HepG2 (cell line): ENCODE data around the gene PIF1. TPM values are rescaled to one million over a fixed set of nuclear protein-coding genes. Genes with fewer than 3 reads are reported as not detected.

Source experiments
- BRD4 ChIP-seq: sonication (generic); formaldehyde crosslinking; IDR thresholded peaks from 2 replicates; pipeline ENCODE4 v1.4.0; 2020; ENCODE audit warnings: missing genetic modification reagents
- CENPX ChIP-seq: sonication (generic); formaldehyde crosslinking; IDR thresholded peaks from 2 replicates; pipeline ENCODE4 v1.9.0; 2021; ENCODE audit warnings: mild to moderate bottlenecking, missing genetic modification reagents, moderate library complexity
- E2F2 ChIP-seq: sonication (generic); formaldehyde crosslinking; IDR thresholded peaks from 2 replicates; pipeline ENCODE4 v1.4.0; 2020; ENCODE audit warnings: missing genetic modification reagents, borderline replicate concordance
- HNF1B ChIP-seq: sonication (generic); formaldehyde crosslinking; IDR thresholded peaks from 2 replicates; pipeline ENCODE4 v1.5.1; 2020; ENCODE audit warnings: mild to moderate bottlenecking, moderate library complexity, missing genetic modification reagents
- MIER3 ChIP-seq: IDR thresholded peaks from 2 replicates; pipeline ENCODE4 v1.6.1; 2016; ENCODE audit warnings: missing compliant biosample characterization, borderline replicate concordance
- MYPOP ChIP-seq: sonication (generic); formaldehyde crosslinking; IDR thresholded peaks from 2 replicates; pipeline ENCODE4 v1.8.1; 2023; ENCODE audit warnings: mild to moderate bottlenecking, moderate library complexity, missing genetic modification reagents
- NCOR1 ChIP-seq: fragments of 200-600 bp; sonication (generic); IDR thresholded peaks from 2 replicates; pipeline ENCODE4 v1.7.0; 2017; ENCODE audit warnings: antibody characterized with exemption, low read length, borderline replicate concordance
- NONO ChIP-seq, 2 experiments: fragments of 450-650 bp in 1 of 2; sonication (generic) in 1 of 2; formaldehyde crosslinking in 1 of 2; IDR thresholded peaks in 1 of 2; conservative IDR thresholded peaks in 1 of 2; 2 replicates each; pipeline versions ENCODE4 v1.6.1 to v1.8.0; 2017 to 2022; ENCODE audit warnings: mild to moderate bottlenecking in 1 of 2, missing genetic modification reagents in 1 of 2, moderate library complexity in 1 of 2
- PHF8 ChIP-seq: sonication (generic); formaldehyde crosslinking; IDR thresholded peaks from 2 replicates; pipeline ENCODE4 v1.5.0; 2020; ENCODE audit warnings: missing genetic modification reagents
- YY1 ChIP-seq: IDR thresholded peaks from 2 replicates; pipeline ENCODE4 v1.6.1; 2011; ENCODE audit warnings: low read length, low read depth, moderate library complexity, mild to moderate bottlenecking; ENCODE audit not compliant: insufficient read depth, insufficient replicate concordance
- ZC3H13 ChIP-seq: sonication (generic); formaldehyde crosslinking; IDR thresholded peaks from 2 replicates; pipeline ENCODE4 v1.8.1; 2023; ENCODE audit warnings: mild to moderate bottlenecking, missing genetic modification reagents, moderate library complexity
- ZFP91 ChIP-seq: sonication (generic); formaldehyde crosslinking; IDR thresholded peaks from 2 replicates; pipeline ENCODE4 v1.9.0; 2022; ENCODE audit warnings: missing genetic modification reagents, mild to moderate bottlenecking, borderline replicate concordance
- ZFY ChIP-seq: sonication (generic); formaldehyde crosslinking; IDR thresholded peaks from 2 replicates; pipeline ENCODE4 v1.4.0; 2020; ENCODE audit warnings: missing genetic modification reagents
- ZNF24 ChIP-seq: fragments of 450-650 bp; IDR thresholded peaks from 2 replicates; pipeline ENCODE4 v1.6.1; 2017; ENCODE audit warnings: antibody characterized with exemption, mild to moderate bottlenecking
- ZNF326 ChIP-seq: sonication (generic); formaldehyde crosslinking; IDR thresholded peaks from 2 replicates; pipeline ENCODE4 v1.4.0; 2020; ENCODE audit warnings: missing genetic modification reagents, borderline replicate concordance
- ZNF451 ChIP-seq: sonication (generic); formaldehyde crosslinking; IDR thresholded peaks from 2 replicates; pipeline ENCODE4 v1.5.0; 2020; ENCODE audit warnings: mild to moderate bottlenecking, missing genetic modification reagents
- ZNF678 ChIP-seq: sonication (generic); formaldehyde crosslinking; IDR thresholded peaks from 2 replicates; pipeline ENCODE4 v1.4.0; 2020; ENCODE audit warnings: mild to moderate bottlenecking, missing genetic modification reagents
- polyA plus RNA-seq, 8 experiments: library from polyadenylated mRNA; depleted of rRNA in 3 of 8; stranded (reverse) in 7 of 8; unstranded in 1 of 8; fragments of >200 nt; fragmentation: Illumina TruSeq in 4 of 8; extraction: Trizol in 4 of 8; gene quantifications; 2 replicates each; pipeline versions ENCODE4 v1.2.1 to v1.2.3, GENCODE V29; 2011 to 2016; ENCODE audit warnings: low read depth in 4 of 8, missing spikeins in 1 of 8, mixed read lengths in 1 of 8; ENCODE audit not compliant: insufficient read depth in 1 of 8
- total RNA-seq, 5 experiments: library from RNA; depleted of rRNA; stranded (reverse); fragments of >200 nt; fragmentation: Illumina TruSeq; extraction: Trizol; gene quantifications; 2 replicates each; pipeline ENCODE4 v1.2.3, GENCODE V29; 2016; ENCODE audit warnings: low read depth in 1 of 5
- TF ChIP-seq, protein P1 (sequence below): sonication (generic); formaldehyde crosslinking; IDR thresholded peaks from 2 replicates; pipeline ENCODE4 v1.5.0; 2020; ENCODE audit warnings: mild to moderate bottlenecking, missing genetic modification reagents, moderate library complexity
- TF ChIP-seq, protein P2 (sequence below): sonication (generic); formaldehyde crosslinking; conservative IDR thresholded peaks from 2 replicates; pipeline ENCODE4 v1.4.0; 2020; ENCODE audit warnings: missing genetic modification reagents

The PIF1 gene
- total and polyA plus RNA-seq, 2 of the 13 experiments (the other 11 are each of a cell fraction or from before 2014, with no cell fraction given) = 18.5 to 19.7 TPM

GRCh38 chr15:64816452-64816851 lies 9.0 kb downstream of the PIF1 start (continued):
- TF ChIP-seq, protein P1, sequence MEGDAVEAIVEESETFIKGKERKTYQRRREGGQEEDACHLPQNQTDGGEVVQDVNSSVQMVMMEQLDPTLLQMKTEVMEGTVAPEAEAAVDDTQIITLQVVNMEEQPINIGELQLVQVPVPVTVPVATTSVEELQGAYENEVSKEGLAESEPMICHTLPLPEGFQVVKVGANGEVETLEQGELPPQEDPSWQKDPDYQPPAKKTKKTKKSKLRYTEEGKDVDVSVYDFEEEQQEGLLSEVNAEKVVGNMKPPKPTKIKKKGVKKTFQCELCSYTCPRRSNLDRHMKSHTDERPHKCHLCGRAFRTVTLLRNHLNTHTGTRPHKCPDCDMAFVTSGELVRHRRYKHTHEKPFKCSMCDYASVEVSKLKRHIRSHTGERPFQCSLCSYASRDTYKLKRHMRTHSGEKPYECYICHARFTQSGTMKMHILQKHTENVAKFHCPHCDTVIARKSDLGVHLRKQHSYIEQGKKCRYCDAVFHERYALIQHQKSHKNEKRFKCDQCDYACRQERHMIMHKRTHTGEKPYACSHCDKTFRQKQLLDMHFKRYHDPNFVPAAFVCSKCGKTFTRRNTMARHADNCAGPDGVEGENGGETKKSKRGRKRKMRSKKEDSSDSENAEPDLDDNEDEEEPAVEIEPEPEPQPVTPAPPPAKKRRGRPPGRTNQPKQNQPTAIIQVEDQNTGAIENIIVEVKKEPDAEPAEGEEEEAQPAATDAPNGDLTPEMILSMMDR (CRISPR knock-in tag) = peak; percentile 87
- no peak for TF ChIP-seq NONO (IDR thresholded peaks at IDR 0.05)
- TF ChIP-seq NONO (CRISPR knock-in tag; conservative IDR thresholded peaks at IDR 0.05) = peak; percentile 90
- TF ChIP-seq ZFP91 (CRISPR knock-in tag) = peak; percentile 70; the same call in 1 of the 2 replicates
- TF ChIP-seq BRD4 = 0 out of 2 replicates have a peak, but pooled peaks have one; percentile 38
- peak; percentile 70; the same call in 1 of the 2 replicates for TF ChIP-seq NCOR1
- peak; percentile 87 for TF ChIP-seq ZFY (CRISPR knock-in tag)
- TF ChIP-seq ZNF24 = no peak
- TF ChIP-seq, protein P2, sequence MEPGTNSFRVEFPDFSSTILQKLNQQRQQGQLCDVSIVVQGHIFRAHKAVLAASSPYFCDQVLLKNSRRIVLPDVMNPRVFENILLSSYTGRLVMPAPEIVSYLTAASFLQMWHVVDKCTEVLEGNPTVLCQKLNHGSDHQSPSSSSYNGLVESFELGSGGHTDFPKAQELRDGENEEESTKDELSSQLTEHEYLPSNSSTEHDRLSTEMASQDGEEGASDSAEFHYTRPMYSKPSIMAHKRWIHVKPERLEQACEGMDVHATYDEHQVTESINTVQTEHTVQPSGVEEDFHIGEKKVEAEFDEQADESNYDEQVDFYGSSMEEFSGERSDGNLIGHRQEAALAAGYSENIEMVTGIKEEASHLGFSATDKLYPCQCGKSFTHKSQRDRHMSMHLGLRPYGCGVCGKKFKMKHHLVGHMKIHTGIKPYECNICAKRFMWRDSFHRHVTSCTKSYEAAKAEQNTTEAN (CRISPR knock-in tag) = no peak
- no peak for TF ChIP-seq ZNF451 (CRISPR knock-in tag)
- TF ChIP-seq YY1 = peak; percentile 23
- no peak for TF ChIP-seq CENPX (CRISPR knock-in tag)
- no peak for TF ChIP-seq E2F2 (CRISPR knock-in tag)
- TF ChIP-seq ZNF678 (CRISPR knock-in tag) = no peak
- no peak for TF ChIP-seq HNF1B
- 0 out of 2 replicates have a peak, but pooled peaks have one; percentile 61 for TF ChIP-seq ZC3H13 (CRISPR knock-in tag)
- TF ChIP-seq ZNF326 = no peak
- peak; percentile 57 for TF ChIP-seq PHF8 (CRISPR knock-in tag)
- no peak for TF ChIP-seq MYPOP (CRISPR knock-in tag)
- no peak for TF ChIP-seq MIER3 (CRISPR knock-in tag)
